ENCODE data around the gene ACVR1B.

ACVR1B gene

GRCh38 chr12:52014567-52015530, 63.4 kb downstream of the ACVR1B start:
- TF ChIP-seq CTCF (IDR thresholded peaks at IDR 0.05; ENCODE audit: extremely low read depth, insufficient read depth, missing control alignments), result no peak
- no peak for DNase-seq (ENCODE audit: low spot score)
- in situ Hi-C loops (cut with MboI; ENCODE audit: low pct_unique_long_range_greater_than_20kb, low sequenced_read_pairs, unreplicated experiment), result no loop called here

GRCh38 chr12:52015532-52016041, 64.1 kb downstream of the ACVR1B start:
- in situ Hi-C loops (cut with MboI; ENCODE audit: low pct_unique_long_range_greater_than_20kb, low sequenced_read_pairs, unreplicated experiment), result no loop called here
- no peak for DNase-seq (ENCODE audit: low spot score)
- no peak for TF ChIP-seq CTCF (IDR thresholded peaks at IDR 0.05; ENCODE audit: extremely low read depth, insufficient read depth, missing control alignments)

- TF ChIP-seq CTCF (IDR thresholded peaks at IDR 0.05; ENCODE audit: extremely low read depth, insufficient read depth, missing control alignments), result no peak
- in situ Hi-C loops (cut with MboI; ENCODE audit: low pct_unique_long_range_greater_than_20kb, low sequenced_read_pairs, unreplicated experiment), result no loop called here
- no peak for DNase-seq (ENCODE audit: low spot score)
These were observed 67.1 kb downstream of the ACVR1B start for GRCh38 chr12:52018433-52019112.

GRCh38 chr12:52019113-52019770, 67.7 kb downstream of the ACVR1B start:
- DNase-seq (ENCODE audit: low spot score), result no peak
- in situ Hi-C loops (cut with MboI; ENCODE audit: low pct_unique_long_range_greater_than_20kb, low sequenced_read_pairs, unreplicated experiment), result no loop called here
- no peak for TF ChIP-seq CTCF (IDR thresholded peaks at IDR 0.05; ENCODE audit: extremely low read depth, insufficient read depth, missing control alignments)

- in situ Hi-C loops (cut with MboI; ENCODE audit: low pct_unique_long_range_greater_than_20kb, low sequenced_read_pairs, unreplicated experiment), result loop anchor here (10.0 kb wide), 1 partner anchor 104 kb away; no protein-coding TSS in a partner anchor
- peak; percentile 78 for DNase-seq (ENCODE audit: low spot score)
- peak; percentile 83 for TF ChIP-seq CTCF (IDR thresholded peaks at IDR 0.05; ENCODE audit: extremely low read depth, insufficient read depth, missing control alignments)
These were observed 69.2 kb downstream of the ACVR1B start for GRCh38 chr12:52020539-52021336.

Measured in GM13977 (cell line).